ENCODE measurements around the gene PCSK4. TPM values are rescaled to one million over a fixed set of nuclear protein-coding genes. Genes with fewer than 3 reads are reported as not detected.
"Not testable (repeated sequence)": the region's sequence is repeated elsewhere in the genome, so short reads cannot be mapped to it uniquely, and the experiment has no call there.

Gene PCSK4
- polyA plus RNA-seq (2012; ENCODE audit: insufficient read depth, insufficient read length, low read depth): 3.1 TPM

GRCh38 chr19:1490311-1491113 is at the start of gene PCSK4:
TSS of gene PCSK4 (minus strand) at chr19:1490350. CDS start at chr19:1490346, 4 bp downstream.
- Histone ChIP-seq H3K27me3 (no peaks in the 10 kb centered on the region), H3K4me3 (ENCODE audit: low read depth, low read length) (peak within 1 kb of the TSS; percentile 53), H3K36me3 (no peaks in the 10 kb centered on the region), H3K4me1 (peaks cover 4% of the 10 kb centered on the region; the same call in 1 of the 2 replicates), H3K9me3 (no peaks in the 10 kb centered on the region)
- TF ChIP-seq CTCF (IDR thresholded peaks at IDR 0.05; ENCODE audit: low read depth, low read length): no peak
- DNase-seq: peak; percentile 98

- DNase-seq, H3K36me3 ChIP-seq, H3K9me3 ChIP-seq: not testable (repeated sequence)
Observed at GRCh38 chr19:1539749-1540148, 49.6 kb upstream of the PCSK4 start.

GRCh38 chr19:1538978-1539377 is 48.8 kb upstream of the PCSK4 start:
- TF ChIP-seq CTCF (IDR thresholded peaks at IDR 0.05; ENCODE audit: low read depth, low read length): no peak
- no peaks in the 10 kb centered on the region for H3K4me1 ChIP-seq
- no peaks in the 10 kb centered on the region for H3K36me3 ChIP-seq
- H3K9me3 ChIP-seq: no peaks in the 10 kb centered on the region
- no peak for DNase-seq
- H3K4me3 ChIP-seq (ENCODE audit: low read depth, low read length): no peak overlapping the region
- peaks cover 34% of the 10 kb centered on the region for H3K27me3 ChIP-seq

More at GRCh38 chr19:1539749-1540148, 49.6 kb upstream of the PCSK4 start:
- not testable (repeated sequence) for H3K4me1 ChIP-seq; H3K4me3 ChIP-seq (ENCODE audit: low read depth, low read length)
- peaks cover 32% of the 10 kb centered on the region for H3K27me3 ChIP-seq

- H3K27me3 ChIP-seq: peaks cover 39% of the 10 kb centered on the region
Observed at GRCh38 chr19:1535699-1536098, 45.5 kb upstream of the PCSK4 start.

GRCh38 chr19:1534972-1535371 is 44.8 kb upstream of the PCSK4 start:
- Histone ChIP-seq H3K4me1 (no peaks in the 10 kb centered on the region), H3K36me3 (no peaks in the 10 kb centered on the region), H3K9me3 (no peaks in the 10 kb centered on the region), H3K27me3 (peaks cover 35% of the 10 kb centered on the region), H3K4me3 (ENCODE audit: low read depth, low read length) (no peak overlapping the region)
- no peak for DNase-seq
- no peak for TF ChIP-seq CTCF (IDR thresholded peaks at IDR 0.05; ENCODE audit: low read depth, low read length)

More at GRCh38 chr19:1535699-1536098, 45.5 kb upstream of the PCSK4 start:
- H3K4me3 ChIP-seq (ENCODE audit: low read depth, low read length); H3K36me3 ChIP-seq; H3K4me1 ChIP-seq; H3K9me3 ChIP-seq; DNase-seq: not testable (repeated sequence)

GRCh38 chr19:1533510-1534150 is 43.5 kb upstream of the PCSK4 start:
- Histone ChIP-seq H3K36me3 (no peaks in the 10 kb centered on the region), H3K27me3 (peaks cover 44% of the 10 kb centered on the region), H3K4me3 (ENCODE audit: low read depth, low read length) (no peak overlapping the region), H3K4me1 (no peaks in the 10 kb centered on the region), H3K9me3 (no peaks in the 10 kb centered on the region)
- no peak for TF ChIP-seq CTCF (IDR thresholded peaks at IDR 0.05; ENCODE audit: low read depth, low read length)
- no peak for DNase-seq

GRCh38 chr19:1532003-1532402 is 41.9 kb upstream of the PCSK4 start:
- DNase-seq: no peak
- Histone ChIP-seq H3K36me3 (no peaks in the 10 kb centered on the region), H3K27me3 (peaks cover 44% of the 10 kb centered on the region), H3K4me1 (no peaks in the 10 kb centered on the region), H3K9me3 (no peaks in the 10 kb centered on the region), H3K4me3 (ENCODE audit: low read depth, low read length) (no peak overlapping the region)
- TF ChIP-seq CTCF (IDR thresholded peaks at IDR 0.05; ENCODE audit: low read depth, low read length): no peak
